NOMO-1 (cell line): ENCODE data around the gene AP2A1.

Experiments
- DNase-seq, 2 experiments: peaks; one replicate each; lab custom pipeline; 2025; ENCODE audit not compliant: unreplicated experiment in 2 of 2; lab: John Stamatoyannopoulos, UW

AP2A1 gene

GRCh38 chr19:49766007-49766929, 533 bp upstream of the AP2A1 start:
- peak; percentile 100 for DNase-seq

- no peak for DNase-seq
Observed at GRCh38 chr19:49767381-49767780, 580 bp downstream of the AP2A1 start.

- DNase-seq, result no peak
Observed at GRCh38 chr19:49767967-49768581, 1.3 kb downstream of the AP2A1 start.

DNA sequence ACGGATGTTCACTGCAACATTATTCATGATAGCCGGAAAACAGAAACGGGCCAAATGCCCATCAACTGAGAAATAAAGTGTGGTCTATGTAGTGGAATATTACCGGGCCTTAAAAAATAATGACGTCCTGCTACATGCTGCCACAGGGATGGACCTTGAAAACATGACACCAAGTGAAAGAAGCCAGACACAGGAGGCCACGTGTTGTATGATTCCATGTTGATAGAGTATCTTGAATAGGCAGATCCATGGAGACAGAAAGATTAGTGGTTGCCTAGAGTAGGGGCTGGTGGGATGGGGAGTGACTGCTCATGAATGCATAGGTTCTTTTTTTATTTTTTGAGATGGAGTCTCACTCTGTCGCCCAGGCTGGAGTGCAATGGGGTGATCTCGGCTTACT, 3.7 kb downstream of the AP2A1 start:
- DNase-seq, result no peak

GRCh38 chr19:49771674-49772139, 4.9 kb downstream of the AP2A1 start:
- no peak for DNase-seq

DNA sequence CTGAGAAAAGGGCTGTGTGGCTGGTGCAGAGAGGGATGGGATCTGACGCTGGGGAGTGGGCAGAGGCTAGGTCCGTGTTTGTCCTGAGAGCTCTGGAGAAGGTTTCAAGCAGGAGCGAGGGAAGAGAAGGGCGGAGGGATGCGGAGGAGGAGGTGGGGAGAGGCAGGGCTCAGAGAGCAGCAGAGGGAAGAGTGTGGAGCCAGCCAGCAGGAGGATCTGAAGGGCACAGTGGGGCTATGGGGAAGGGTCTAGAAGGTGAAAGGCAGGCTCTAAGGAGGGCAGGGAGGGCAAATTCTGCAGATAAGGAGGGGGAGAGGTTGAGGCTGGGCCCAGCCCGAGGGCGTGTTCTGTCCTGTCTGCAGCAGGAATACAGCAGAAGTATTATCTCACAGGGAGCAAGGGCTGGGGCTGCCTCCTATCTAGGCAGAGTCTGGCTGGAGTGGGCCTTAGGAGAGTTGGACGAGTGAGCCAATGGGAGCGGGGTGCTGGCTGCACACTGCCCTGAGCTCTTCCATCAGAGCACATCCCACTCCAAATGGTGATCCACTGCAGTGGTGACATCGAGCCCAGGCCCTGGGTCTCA, 6.1 kb downstream of the AP2A1 start:
- no peak for DNase-seq

GRCh38 chr19:49773663-49774350, 7.0 kb downstream of the AP2A1 start:
- no peak for DNase-seq

- DNase-seq, result no peak
Observed at GRCh38 chr19:49774969-49775368, 8.2 kb downstream of the AP2A1 start.

DNA sequence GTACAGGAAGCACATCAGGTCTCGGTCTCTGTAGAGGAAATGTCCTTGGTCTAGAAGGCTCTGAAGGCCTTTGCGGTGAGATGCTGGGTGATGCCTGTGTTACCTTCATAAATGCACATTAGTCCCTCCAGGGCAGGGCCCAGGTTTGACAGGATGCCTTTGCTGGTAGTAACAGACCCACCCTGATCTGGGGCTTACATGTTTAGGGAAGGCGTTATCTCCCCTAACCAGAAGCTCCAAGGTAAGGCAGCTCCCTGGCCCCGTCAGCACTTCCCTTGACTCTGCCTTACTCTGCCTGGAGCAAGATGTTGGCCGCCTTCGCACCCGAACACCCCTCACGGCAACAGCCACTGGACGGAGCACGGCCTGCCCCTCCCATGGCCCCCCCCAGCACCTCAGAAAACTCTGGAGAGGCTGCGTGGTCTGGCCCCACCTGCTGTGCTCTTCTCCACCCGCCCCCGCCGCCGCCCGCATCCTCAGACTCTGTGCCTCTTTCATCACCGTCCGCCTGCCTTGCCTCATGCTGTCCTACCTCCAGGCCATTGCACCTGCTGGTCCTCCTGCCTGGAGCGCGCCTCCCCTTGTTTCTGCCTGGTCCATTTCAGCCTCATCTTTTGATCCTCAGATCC, 9.1 kb downstream of the AP2A1 start:
- DNase-seq, result no peak

GRCh38 chr19:49776371-49776764, 9.6 kb downstream of the AP2A1 start:
- DNase-seq, result no peak

DNA sequence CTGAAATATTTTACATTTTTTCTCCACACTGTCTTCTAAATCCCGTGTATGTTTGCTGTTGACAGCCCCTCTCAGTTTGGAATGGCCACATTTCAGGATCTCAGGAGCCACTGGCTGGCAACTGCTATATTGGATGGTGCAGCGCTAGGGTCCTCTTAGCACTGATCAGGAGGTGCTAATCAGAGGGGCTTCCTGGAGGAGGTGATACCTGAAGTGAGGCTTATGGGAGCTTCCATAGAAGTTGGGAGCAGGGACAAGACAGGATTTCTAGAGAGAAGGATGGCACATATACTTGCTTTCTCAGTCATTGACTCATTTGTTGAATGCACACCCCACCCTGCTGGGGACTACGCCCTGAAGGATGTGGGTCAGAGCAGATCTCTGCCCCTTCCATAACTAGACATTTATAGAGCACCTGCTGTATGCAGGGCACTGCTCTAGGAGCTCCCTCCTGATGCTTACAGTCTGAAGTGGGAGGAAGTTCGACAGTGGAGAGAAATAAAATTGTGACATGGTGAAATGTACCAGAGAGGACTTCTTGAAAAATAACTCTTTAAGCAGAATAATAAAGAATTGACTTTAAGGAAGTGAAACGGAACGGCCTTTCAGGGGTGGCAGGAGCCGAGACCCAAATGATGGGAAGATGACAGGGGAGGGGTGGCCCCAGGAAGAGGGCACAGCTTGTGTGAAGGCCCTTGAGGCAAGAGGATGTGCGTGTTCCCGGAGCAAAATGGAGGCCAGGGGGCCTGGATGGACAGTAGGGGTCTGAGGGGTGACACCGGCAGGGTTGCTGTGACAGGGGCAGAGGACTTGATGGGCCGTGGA, 13.1 kb downstream of the AP2A1 start:
- DNase-seq, result peak; percentile 85 to 91

- DNase-seq, result no peak
Observed at GRCh38 chr19:49780861-49781260, 14.1 kb downstream of the AP2A1 start.

- DNase-seq, result peak in 1 of 2 experiments; percentile 2
Observed at GRCh38 chr19:49781394-49781793, 14.6 kb downstream of the AP2A1 start.

- DNase-seq, result no peak
Observed at GRCh38 chr19:49782515-49782914, 15.7 kb downstream of the AP2A1 start.

DNA sequence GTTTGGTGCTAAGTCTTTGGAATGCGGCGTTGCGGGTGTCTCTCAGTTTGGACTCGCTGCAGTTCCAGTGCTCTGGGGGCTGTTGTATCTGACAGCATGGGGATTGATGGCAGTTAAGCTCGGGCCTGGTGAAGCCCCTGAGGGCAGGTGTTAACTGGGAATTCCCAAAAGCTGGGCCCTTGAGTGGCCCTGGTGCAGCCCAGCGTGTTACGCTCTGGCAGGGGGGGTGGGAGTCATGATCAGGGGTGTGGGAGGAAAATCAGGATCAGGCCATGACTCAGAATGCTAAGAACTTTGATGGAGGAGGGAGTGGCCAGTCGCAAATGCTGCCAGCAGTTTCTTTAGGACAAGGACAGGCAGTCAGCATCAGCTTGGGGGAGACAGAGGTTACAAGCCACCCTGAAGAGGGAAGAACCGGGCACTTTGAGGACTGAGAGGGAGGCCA, 19.6 kb downstream of the AP2A1 start:
- DNase-seq, result no peak

- no peak for DNase-seq
Observed at GRCh38 chr19:49787746-49788145, 20.9 kb downstream of the AP2A1 start.

GRCh38 chr19:49788857-49789256, 22.1 kb downstream of the AP2A1 start:
- no peak for DNase-seq

DNA sequence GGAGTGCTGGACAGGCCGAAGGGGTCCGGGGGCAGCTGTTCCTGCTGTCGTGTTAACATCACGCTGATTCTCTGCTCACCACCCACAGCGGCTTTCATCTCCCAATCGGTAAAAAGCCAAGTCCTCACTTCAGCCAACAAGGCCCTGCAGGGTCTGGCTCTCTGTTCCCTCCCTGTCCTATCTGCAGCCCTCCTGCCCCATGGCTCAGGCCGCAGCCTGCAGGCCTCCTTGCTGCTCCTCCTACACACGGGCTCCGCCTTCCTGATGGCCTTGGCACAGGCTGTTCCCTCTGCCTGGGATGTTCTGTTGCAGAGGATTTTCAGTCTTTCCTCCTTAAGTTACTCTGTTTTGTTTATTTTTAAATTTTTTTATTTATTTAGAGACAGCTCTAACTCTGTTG, 24.1 kb downstream of the AP2A1 start:
- no peak for DNase-seq

GRCh38 chr19:49791776-49792445, 25.1 kb downstream of the AP2A1 start:
- no peak for DNase-seq
